Measurements from ENCODE around the gene TVP23C.

The TVP23C gene

GRCh38 chr17:15494821-15495220 lies 68.5 kb downstream of the TVP23C start:
- DNase-seq, result no peak

- no peak for DNase-seq
Observed at GRCh38 chr17:15493693-15494035, 69.6 kb downstream of the TVP23C start.

GRCh38 chr17:15492791-15493692 lies 70.2 kb downstream of the TVP23C start:
- no peak for DNase-seq

- DNase-seq, result no peak
Observed at GRCh38 chr17:15492186-15492585, 71.1 kb downstream of the TVP23C start.

- no peak for DNase-seq
Observed at GRCh38 chr17:15490634-15491261, 72.5 kb downstream of the TVP23C start.

GRCh38 chr17:15488557-15488956 lies 74.7 kb downstream of the TVP23C start:
- no peak for DNase-seq

GRCh38 chr17:15485045-15485444 lies 78.2 kb downstream of the TVP23C start:
- no peak for DNase-seq

GRCh38 chr17:15483431-15483830 lies 79.9 kb downstream of the TVP23C start:
- no peak for DNase-seq

GRCh38 chr17:15482476-15482875 lies 80.8 kb downstream of the TVP23C start:
- no peak for DNase-seq

- DNase-seq, result no peak
Observed at GRCh38 chr17:15481481-15481880, 81.8 kb downstream of the TVP23C start.

GRCh38 chr17:15480204-15480603 lies 83.1 kb downstream of the TVP23C start:
- DNase-seq, result no peak

- no peak for DNase-seq
Observed at GRCh38 chr17:15479703-15480102, 83.6 kb downstream of the TVP23C start.

GRCh38 chr17:15478845-15479244 lies 84.4 kb downstream of the TVP23C start:
- DNase-seq, result no peak

GRCh38 chr17:15475631-15476354 lies 87.5 kb downstream of the TVP23C start:
- no peak for DNase-seq

GRCh38 chr17:15472891-15473290 lies 90.4 kb downstream of the TVP23C start:
- no peak for DNase-seq

GRCh38 chr17:15470536-15470935 lies 92.7 kb downstream of the TVP23C start:
- DNase-seq, result no peak

- no peak for DNase-seq
Observed at GRCh38 chr17:15469260-15469659, 94.0 kb downstream of the TVP23C start.

GRCh38 chr17:15468126-15468525 lies 95.2 kb downstream of the TVP23C start:
- DNase-seq, result no peak

- DNase-seq, result no peak
Observed at GRCh38 chr17:15467592-15467991, 95.7 kb downstream of the TVP23C start, which contains the start of gene CDRT4. Gene CDRT4 (minus strand): TSS chr17:15467621. CDS start chr17:15440238, 27,383 bp downstream.

- no peak for DNase-seq
Observed at GRCh38 chr17:15466131-15466530, 97.2 kb downstream of the TVP23C start.

- DNase-seq, result no peak
Observed at GRCh38 chr17:15465045-15465701, 98.1 kb downstream of the TVP23C start.

- DNase-seq, result no peak
Observed at GRCh38 chr17:15464231-15464985, 98.9 kb downstream of the TVP23C start.
